Urinary bladder (tissue), 4 donors: Measurements from ENCODE around the gene WDFY1. TPM values are rescaled to one million over a fixed set of nuclear protein-coding genes. Genes with fewer than 3 reads are reported as not detected.

Experiments used
- DNase-seq: peaks from one replicate; pipeline ENCODE4 v3.0.0-alpha.2; 2015; ENCODE audit errors: extremely low spot score
- H3K27ac ChIP-seq: one replicate; pipeline ENCODE4 v1.5.1; 2013; ENCODE audit warnings: low read depth, mild to moderate bottlenecking, moderate library complexity
- H3K36me3 ChIP-seq: one replicate; pipeline ENCODE4 v1.6.1; 2013; ENCODE audit warnings: mild to moderate bottlenecking, moderate library complexity; ENCODE audit not compliant: insufficient read depth
- H3K4me1 ChIP-seq: one replicate; pipeline ENCODE4 v1.6.1; 2013; ENCODE audit warnings: mild to moderate bottlenecking, moderate library complexity; ENCODE audit not compliant: insufficient read depth
- H3K4me3 ChIP-seq: one replicate; pipeline ENCODE4 v1.5.1; 2013; ENCODE audit warnings: low read depth, low read length
- WGBS: extraction: QIAGEN DNeasy Blood & Tissue Kit; methylation state at CpG from one replicate; pipeline ENCODE4 v1.1.7; 2013; 5-methylcytosine and 5-hydroxymethylcytosine counted together
- polyA plus RNA-seq: library from polyadenylated mRNA; stranded (reverse); fragments of 200-250 nt; gene quantifications from one replicate; pipeline ENCODE4 v1.2.3, GENCODE V29; 2013
- total RNA-seq: library from RNA; depleted of rRNA; stranded (reverse); fragments of >200 nt; gene quantifications from one replicate; pipeline ENCODE4 v1.2.3, GENCODE V29; 2014
- donor health status: healthy with polysubstance abuse.
- donor health status: healthy.

WDFY1 gene
- total and polyA plus RNA-seq, 2 donors: 22.6 to 104 TPM

DNA sequence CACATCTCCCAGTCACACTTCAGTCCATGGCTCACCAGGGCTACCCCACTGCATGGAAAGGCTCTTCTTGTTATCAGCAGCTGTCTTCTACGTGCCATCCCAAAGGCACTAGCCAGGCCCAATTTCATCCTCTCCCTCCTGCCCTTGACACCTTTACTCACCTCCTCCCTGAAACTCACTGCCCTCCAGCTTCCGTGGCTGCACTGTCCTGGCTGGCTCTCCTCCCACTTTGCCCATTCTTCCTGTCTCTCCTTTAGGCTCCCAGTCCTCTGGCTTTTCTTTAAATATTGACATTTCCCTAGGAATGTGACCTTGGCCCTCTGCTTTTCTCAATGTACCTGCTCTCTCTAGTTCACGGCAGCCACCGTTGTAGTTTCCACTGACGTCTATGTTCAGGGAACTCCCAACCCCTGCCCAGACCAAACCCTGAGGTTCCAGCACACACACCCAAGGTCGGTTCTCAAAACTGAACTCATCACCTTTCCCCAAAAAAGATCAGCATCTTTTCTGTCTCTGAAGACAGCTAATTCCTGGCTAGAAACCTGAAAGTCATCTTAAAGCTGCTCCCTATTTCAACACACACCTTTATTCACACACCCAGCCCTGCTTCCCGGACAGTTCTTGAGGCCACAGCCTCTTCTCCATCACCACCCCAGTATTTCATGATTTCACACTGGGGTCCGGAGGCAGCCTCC lies 36.7 kb downstream of the WDFY1 start:
- Histone ChIP-seq H3K4me3 (no peak overlapping the region), H3K4me1 (no peaks in the 10 kb centered on the region), H3K27ac (no peak overlapping the region), H3K36me3 (no peaks in the 10 kb centered on the region)
- WGBS: 86% methylated on average over 8 of the region's 8 CpGs
- DNase-seq: no peak

DNA sequence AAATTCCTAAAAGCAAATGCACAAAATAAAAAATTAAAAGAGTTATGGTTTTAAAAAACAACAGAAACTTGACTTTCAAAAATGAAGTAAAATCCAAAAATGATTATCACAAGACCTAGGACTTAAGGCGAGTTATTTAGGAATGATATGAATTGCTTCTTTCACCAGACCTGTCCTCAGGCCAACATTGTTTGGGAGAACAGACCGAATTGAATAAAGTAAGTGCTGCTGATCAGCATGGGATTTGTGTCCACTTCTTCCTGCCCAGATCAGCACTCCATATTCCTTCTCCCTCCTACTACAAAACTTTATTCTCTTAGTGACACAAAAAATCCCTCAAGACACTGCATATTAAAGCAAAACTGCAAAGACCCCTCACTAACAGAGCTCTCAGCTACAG lies 39.1 kb downstream of the WDFY1 start:
- no peak for DNase-seq
- H3K27ac ChIP-seq: no peak overlapping the region
- no peaks in the 10 kb centered on the region for H3K36me3 ChIP-seq
- no peaks in the 10 kb centered on the region for H3K4me1 ChIP-seq
- 74% methylated on average over 2 of the region's 2 CpGs for WGBS
- no peak overlapping the region for H3K4me3 ChIP-seq

DNA sequence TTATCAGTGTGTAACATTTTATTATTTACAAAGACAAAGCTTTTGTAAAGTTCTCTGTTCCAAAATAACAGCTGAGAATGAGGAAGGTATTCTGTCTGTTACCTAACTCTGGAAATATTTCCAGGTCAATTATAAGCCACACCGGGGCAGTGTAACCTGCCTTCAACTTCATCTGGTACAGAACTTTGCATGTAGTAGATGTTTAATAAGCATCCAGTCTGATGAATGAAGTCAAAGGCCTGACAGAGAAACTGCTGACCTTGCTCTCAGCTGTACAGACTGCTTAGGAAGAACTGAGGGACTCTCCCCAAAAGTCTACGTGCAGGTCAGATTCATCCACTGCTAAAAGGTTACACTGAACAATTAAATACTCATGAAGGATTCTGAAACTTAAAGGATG lies 43.3 kb downstream of the WDFY1 start:
- 73% methylated on average over 2 of the region's 2 CpGs for WGBS
- DNase-seq: no peak
- no peak overlapping the region for H3K27ac ChIP-seq
- H3K4me3 ChIP-seq: no peak overlapping the region
- peaks cover 3% of the 10 kb centered on the region for H3K36me3 ChIP-seq
- H3K4me1 ChIP-seq: no peaks in the 10 kb centered on the region

DNA sequence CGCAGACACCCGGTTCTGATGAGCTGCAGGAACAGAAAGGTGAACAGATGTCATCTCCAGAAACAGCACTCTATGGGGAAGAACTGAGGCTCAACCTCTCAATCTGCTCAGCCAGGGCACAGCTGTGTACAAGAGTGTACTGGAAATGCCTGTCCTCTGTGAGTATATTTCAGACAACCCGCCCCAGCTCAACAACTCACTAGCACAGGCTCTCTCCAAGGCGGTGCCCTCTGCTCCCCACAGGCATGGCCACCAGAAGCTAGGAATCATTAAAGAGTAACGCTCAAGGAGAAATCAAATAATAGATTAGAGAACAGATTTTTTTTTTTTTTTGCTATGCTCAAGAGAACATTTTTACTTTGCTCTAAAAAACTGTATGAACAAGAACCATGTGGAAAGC lies 43.8 kb downstream of the WDFY1 start:
- H3K4me1 ChIP-seq: no peaks in the 10 kb centered on the region
- H3K36me3 ChIP-seq: peaks cover 3% of the 10 kb centered on the region
- no peak overlapping the region for H3K4me3 ChIP-seq
- 90% methylated on average over 5 of the region's 5 CpGs for WGBS
- DNase-seq: no peak
- H3K27ac ChIP-seq: no peak overlapping the region

DNA sequence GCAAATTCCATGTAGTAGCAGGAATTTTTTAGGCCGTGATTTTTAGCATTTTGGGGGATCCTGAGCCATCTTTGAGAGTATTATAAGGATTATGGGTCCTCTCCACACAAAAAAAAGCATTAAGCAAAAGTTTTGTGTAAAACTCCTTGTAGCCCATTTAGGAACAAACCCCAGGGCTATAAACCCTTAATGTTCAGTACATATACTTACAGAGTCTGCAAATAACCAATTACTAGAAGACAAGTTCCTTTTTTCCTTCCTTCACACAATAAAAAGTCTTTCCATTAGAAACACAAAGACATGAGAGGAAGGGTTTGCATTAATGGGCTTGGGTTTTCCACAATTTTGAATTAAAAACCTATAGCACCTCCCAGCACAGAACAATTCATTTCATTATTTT lies 44.6 kb downstream of the WDFY1 start:
- Histone ChIP-seq H3K4me3 (no peak overlapping the region), H3K4me1 (no peaks in the 10 kb centered on the region), H3K36me3 (peaks cover 3% of the 10 kb centered on the region), H3K27ac (no peak overlapping the region)
- DNase-seq: no peak
- WGBS: 90% methylated on average over 1 of the region's 1 CpG

DNA sequence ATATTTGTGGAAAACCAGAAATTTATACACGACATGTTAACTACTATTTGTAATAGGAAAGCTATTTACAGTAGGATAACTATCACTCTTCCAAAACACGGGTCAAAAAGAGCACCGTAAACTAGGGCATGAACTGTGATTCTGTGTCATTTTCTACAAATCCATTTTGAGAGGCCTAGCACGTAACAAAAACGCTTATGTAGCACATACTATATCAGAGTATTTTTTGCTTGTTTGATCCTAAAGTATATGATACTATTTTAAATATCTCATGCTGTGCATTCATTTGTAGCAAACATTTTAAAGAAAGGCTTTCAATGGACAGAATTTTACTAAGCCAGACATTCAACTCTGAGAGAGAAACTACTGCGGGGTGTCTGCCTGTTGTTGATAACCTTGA lies 45.1 kb downstream of the WDFY1 start:
- DNase-seq: no peak
- peaks cover 3% of the 10 kb centered on the region for H3K36me3 ChIP-seq
- H3K4me3 ChIP-seq: no peak overlapping the region
- no peak overlapping the region for H3K27ac ChIP-seq
- H3K4me1 ChIP-seq: no peaks in the 10 kb centered on the region
- 93% methylated on average over 6 of the region's 6 CpGs for WGBS

DNA sequence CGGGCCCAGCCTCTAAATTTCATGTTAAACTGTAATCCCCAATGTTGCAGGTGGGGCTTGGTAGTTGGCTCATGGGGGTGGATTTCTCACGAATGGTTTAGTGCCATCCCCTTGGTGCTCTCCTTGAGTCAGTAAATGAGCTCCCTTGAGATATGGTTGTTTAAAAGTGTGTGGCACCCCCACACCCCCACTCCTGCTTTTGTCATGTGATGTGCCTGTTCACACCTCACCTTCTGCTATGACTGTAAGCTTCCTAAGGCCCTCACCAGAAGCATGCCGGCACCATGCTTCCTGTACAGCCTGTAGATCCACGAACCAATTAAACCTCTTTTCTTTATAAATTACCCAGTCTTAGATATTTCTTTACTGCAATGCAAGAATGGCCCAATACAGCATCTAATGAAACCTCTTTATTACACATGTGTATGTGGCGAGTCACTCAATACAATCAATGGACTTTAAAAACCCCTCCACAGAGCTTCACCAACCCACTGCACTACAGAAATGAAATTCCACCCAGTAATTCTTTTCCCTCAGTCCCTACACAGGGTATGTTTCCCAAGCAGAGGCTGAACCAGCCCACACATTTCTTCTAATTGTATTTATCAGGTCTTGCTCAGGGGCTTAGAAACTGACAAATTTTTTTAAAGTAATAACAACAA lies 47.3 kb downstream of the WDFY1 start:
- no peak for DNase-seq
- no peaks in the 10 kb centered on the region for H3K4me1 ChIP-seq
- WGBS: 93% methylated on average over 5 of the region's 5 CpGs

DNA sequence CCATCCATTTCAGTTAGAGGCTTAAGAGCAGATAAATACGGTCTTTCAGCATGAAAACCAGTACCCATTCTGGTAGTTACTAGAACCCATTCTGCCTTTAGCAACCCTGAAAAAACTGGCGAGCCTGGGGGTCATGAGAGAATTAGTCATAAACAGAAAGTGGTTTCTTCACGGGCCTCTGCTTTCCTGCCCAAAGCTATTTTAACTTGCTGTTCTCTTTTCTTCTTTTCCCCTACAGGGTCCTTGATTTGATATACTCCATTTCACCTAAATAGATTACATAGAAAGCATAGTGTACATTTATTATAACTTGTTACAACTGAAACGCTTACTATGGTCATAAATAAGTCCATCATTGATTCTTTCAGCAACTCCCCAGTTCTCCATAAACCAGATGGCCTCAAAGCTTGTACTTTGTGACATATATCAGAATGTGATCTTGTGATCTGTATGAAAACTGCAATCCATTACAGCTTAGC lies 48.3 kb downstream of the WDFY1 start:
- no peaks in the 10 kb centered on the region for H3K4me1 ChIP-seq
- WGBS: 69% methylated on average over 4 of the region's 4 CpGs
- no peak for DNase-seq

More for the DNA sequence above, 47.3 kb downstream of the WDFY1 start:
- H3K4me3 ChIP-seq: no peak overlapping the region
- peaks cover 6% of the 10 kb centered on the region for H3K36me3 ChIP-seq
- no peak overlapping the region for H3K27ac ChIP-seq

DNA sequence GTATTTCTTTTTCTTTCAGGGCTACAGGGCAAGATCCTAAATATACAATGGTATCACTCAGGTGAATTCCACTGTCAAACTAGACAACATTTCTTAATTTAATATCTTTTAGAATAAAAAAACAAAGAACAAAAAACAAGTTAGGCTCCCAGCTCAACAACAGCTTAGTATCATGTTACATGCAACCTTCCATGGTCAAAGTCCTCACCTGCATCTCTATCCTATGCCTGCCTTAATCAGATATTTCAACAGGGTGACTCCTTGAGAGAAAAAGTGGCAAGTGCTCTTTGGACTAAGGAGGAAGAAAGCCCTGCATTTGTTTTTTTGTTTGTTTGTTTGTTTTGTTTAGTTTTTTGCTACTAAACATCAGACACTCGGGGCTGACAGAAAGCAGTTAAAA lies 50.2 kb downstream of the WDFY1 start:
- WGBS: 93% methylated on average over 1 of the region's 1 CpG
- no peak for DNase-seq
- Histone ChIP-seq H3K27ac (no peak overlapping the region), H3K4me1 (no peaks in the 10 kb centered on the region), H3K4me3 (no peak overlapping the region), H3K36me3 (peaks cover 6% of the 10 kb centered on the region)

More for the DNA sequence above, 48.3 kb downstream of the WDFY1 start:
- H3K27ac ChIP-seq: no peak overlapping the region
- H3K4me3 ChIP-seq: no peak overlapping the region
- peaks cover 6% of the 10 kb centered on the region for H3K36me3 ChIP-seq

DNA sequence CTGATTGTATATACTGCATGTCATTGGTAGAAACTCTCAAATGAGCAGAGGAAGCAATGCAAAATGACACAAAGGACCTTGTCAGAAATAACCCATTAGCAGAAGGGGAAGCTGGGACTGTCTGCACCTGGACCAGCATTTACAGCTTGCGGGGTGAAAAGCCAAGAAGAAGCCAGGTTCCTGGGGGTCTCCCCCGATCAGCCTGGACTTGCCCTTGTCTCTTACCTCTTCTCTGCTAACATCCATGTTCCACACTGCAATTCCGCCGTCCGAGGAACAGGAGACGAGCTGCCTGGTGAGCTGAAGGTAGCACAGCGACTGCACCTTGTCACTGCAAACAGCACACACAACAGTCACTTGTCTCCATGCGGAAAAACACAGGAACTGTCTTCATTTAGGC lies 51.1 kb downstream of the WDFY1 start:
- WGBS: 92% methylated on average over 8 of the region's 8 CpGs
- no peak overlapping the region for H3K27ac ChIP-seq
- H3K4me1 ChIP-seq: no peaks in the 10 kb centered on the region
- DNase-seq: no peak
- H3K36me3 ChIP-seq: peaks cover 6% of the 10 kb centered on the region
- no peak overlapping the region for H3K4me3 ChIP-seq

DNA sequence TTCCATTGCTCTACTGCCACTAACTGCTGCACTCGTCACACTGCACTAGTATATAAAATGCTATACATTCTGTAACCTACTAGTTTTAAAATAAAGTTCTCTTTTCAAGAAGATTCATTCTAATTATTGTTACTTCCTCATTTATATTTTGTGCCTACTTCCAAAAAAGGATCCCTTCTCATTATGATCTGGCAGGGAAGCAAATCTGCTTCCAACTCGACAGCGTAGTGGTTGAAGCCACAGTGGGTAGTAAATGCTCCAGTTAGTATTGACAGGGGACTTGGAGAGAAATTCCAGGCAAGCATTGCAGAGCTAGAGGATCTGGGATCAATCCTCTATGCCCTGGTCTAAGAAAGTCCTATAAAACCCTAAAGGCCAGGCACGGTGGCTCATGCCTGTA lies 54.4 kb downstream of the WDFY1 start:
- no peaks in the 10 kb centered on the region for H3K4me1 ChIP-seq
- peaks cover 3% of the 10 kb centered on the region for H3K36me3 ChIP-seq
- no peak overlapping the region for H3K27ac ChIP-seq
- 73% methylated on average over 4 of the region's 4 CpGs for WGBS
- no peak overlapping the region for H3K4me3 ChIP-seq
- no peak for DNase-seq

DNA sequence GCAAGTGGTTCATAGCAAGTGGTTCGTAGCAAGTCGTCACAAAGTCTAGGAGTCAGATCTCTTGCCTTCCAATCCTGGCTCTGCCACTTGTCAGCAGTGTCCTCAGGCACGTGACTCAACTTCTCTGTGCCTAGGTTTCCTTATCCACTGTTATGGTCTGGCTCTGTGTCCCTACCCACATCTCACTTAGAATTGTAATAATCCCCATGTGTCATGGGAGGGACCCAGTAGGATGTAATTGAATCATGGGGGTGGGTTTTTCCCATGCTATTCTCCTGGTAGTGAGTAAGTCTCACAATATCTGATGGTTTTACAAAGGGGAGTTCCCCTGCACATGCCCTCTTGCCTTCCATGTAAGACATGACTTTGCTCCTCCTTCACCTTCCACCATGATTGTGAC lies 55.9 kb downstream of the WDFY1 start:
- peaks cover 3% of the 10 kb centered on the region for H3K36me3 ChIP-seq
- 100% methylated on average over 3 of the region's 3 CpGs for WGBS
- no peak overlapping the region for H3K4me3 ChIP-seq
- no peak overlapping the region for H3K27ac ChIP-seq
- DNase-seq: no peak
- no peaks in the 10 kb centered on the region for H3K4me1 ChIP-seq

DNA sequence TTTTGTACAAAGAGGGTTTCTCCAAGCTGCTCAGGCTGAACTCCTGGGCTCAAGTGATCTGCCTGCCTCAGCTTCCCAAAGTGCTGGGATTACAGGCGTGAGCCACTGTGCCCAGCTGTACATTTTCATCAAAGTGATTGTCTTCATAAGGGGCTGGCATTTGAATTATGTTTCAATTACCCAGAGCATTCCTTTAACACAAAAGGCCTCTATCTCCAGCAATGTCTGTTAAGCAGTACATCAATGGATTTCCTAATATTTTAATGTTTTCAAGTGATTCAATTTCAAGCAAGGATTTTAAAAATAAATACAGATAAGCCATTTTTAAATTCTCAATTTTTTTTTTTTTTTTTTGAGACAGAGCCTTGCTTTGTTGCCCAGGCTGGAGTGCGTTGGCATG lies 56.9 kb downstream of the WDFY1 start:
- Histone ChIP-seq H3K4me1 (no peaks in the 10 kb centered on the region), H3K27ac (no peak overlapping the region), H3K4me3 (no peak overlapping the region), H3K36me3 (peaks cover 3% of the 10 kb centered on the region)
- 95% methylated on average over 2 of the region's 2 CpGs for WGBS
- no peak for DNase-seq

DNA sequence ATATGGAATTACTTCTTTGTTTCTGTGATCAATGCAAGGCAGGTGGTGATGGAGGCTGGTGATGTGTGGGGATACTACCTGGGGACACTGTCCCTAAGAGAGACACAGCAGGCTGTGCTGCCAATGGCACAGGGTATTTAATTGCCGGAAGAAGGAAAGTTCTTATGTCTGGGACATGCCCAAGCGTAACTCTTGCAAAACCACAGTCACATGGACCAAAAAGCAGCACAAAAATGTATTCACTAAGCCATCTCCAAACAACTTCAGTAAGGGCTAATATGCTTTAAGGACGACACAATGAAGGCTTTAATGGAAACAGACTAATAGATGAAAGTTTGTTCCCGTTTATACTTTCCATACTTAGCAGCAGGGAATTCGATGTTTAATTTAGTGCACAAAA lies 58.0 kb downstream of the WDFY1 start:
- no peaks in the 10 kb centered on the region for H3K4me1 ChIP-seq
- WGBS: 66% methylated on average over 5 of the region's 5 CpGs
- no peaks in the 10 kb centered on the region for H3K36me3 ChIP-seq
- no peak overlapping the region for H3K27ac ChIP-seq
- H3K4me3 ChIP-seq: no peak overlapping the region
- no peak for DNase-seq
